Measurements from ENCODE around the gene SFT2D1. TPM values are rescaled to one million over a fixed set of nuclear protein-coding genes. Genes with fewer than 3 reads are reported as not detected.
"Not testable (repeated sequence)": the region's sequence is repeated elsewhere in the genome, so short reads cannot be mapped to it uniquely, and the experiment has no call there.

Gene SFT2D1
- total RNA-seq, 1 donor from 2014 or later, result 8.8 TPM

- no peak for ATAC-seq
- no peak for DNase-seq (ENCODE audit: low spot score)
Measured at GRCh38 chr6:166365221-166365620, 22.9 kb upstream of the SFT2D1 start.

DNA sequence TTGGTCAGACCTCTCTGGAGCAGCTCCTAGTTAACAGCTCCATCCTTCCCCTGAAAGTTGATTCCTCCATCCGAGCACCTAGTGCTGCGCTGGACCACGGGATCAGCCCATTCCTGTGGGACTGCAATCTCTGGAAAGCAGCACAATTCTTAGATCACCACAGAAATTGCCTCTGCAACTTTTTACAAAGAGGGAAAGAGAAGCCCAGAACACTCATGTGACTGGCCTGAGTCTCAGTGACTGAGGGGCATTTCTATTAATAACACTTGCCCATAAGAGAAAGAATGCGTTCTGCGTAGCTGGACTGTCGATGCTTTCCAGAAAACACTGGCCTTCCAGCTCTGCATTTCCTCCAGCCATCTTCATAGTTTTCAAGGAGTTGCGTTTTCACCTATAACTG lies 22.1 kb upstream of the SFT2D1 start:
- no peak for ATAC-seq
- no peak for DNase-seq (ENCODE audit: low spot score)

DNA sequence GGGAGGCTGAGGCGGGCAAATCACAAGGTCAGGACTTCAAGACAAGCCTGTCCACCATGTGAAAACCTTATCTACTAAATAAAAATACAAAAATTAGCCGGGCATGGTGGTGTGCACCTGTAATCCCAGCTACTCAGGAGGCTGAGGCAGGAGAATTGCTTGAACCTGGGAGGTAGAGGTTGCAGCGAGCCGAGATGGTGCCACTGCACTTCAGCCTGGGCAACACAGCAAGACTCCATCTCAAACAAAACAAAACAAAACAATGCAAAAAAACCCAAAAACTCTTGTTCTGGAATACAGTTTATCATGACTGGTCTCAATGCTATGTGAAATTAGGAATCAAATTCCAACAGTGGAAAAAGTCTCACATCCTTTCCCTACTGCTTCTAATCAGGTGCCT lies 20.1 kb upstream of the SFT2D1 start:
- not testable (repeated sequence) for DNase-seq (ENCODE audit: low spot score); ATAC-seq

- peak; percentile 94 for DNase-seq (ENCODE audit: low spot score)
- ATAC-seq, result peak; percentile 87
Measured at GRCh38 chr6:166361077-166361429, 18.7 kb upstream of the SFT2D1 start.

DNA sequence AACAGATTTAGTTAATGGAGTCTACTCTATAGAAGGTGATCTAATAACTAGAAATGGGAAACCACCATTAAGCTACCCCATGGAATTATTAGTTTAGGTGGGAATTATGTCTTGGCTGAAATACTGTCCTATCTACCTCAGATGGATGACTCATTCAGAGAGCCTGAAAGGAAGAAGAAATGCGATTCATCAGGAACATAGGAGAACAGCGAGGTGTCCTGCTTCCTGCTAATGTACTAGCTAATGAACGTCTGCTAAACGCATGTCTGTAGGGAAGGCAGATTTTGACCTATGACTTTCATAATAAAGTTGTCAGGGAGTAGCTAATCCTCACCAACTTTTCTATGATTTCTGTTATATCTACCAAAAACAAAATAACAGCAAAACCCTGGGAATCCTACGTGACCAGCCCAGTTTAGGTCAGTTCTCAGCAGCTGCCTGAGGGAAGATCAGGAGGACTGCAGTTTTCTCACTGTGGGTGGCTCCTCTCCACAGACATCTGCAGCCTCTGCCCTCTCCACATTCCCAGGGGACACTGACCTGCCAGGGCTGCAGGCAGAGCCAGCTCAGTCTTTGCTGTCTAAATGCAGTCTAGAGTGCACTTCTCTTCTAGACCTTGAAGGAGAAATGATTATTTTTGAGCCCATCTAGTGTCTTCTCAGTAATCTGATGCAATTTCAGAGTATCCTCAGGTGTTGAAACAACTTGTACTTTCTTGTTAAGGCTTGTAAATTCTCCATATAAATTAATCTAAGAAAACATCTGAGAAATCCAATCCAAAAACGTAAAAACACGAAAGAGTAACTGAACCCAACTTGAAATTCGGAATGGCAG lies 18.1 kb upstream of the SFT2D1 start:
- peak; percentile 72 for DNase-seq (ENCODE audit: low spot score)
- peak; percentile 93 for ATAC-seq

GRCh38 chr6:166355552-166355951 lies 13.2 kb upstream of the SFT2D1 start:
- ATAC-seq, result no peak

GRCh38 chr6:166354965-166355364 lies 12.6 kb upstream of the SFT2D1 start:
- no peak for DNase-seq (ENCODE audit: low spot score)

More at GRCh38 chr6:166355552-166355951, 13.2 kb upstream of the SFT2D1 start:
- DNase-seq (ENCODE audit: low spot score), result no peak

GRCh38 chr6:166354143-166354542 lies 11.8 kb upstream of the SFT2D1 start:
- DNase-seq (ENCODE audit: low spot score) (no peak), ATAC-seq (no peak)

More at GRCh38 chr6:166354965-166355364, 12.6 kb upstream of the SFT2D1 start:
- ATAC-seq, result no peak

DNA sequence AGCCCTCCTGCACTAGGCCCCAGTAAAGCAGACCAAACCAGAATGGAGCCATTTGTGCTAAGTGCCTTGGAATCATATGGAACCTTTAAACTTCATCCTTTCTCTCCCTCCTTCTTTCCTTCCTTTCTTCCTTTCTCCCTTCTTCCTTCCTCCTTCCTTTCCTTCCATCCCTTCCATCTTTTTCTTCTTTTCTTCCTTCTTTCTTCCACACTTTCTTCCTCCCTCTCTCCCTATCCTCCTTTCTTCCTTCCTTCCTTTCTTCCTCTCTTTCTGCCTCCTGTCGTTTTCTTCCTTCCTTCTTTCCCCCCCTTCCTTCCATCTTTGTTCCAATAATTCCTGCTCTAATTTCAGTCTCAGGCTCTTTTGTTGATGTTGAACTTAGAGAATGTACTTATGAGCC lies 11.2 kb upstream of the SFT2D1 start:
- DNase-seq (ENCODE audit: low spot score), result no peak
- ATAC-seq, result no peak

DNA sequence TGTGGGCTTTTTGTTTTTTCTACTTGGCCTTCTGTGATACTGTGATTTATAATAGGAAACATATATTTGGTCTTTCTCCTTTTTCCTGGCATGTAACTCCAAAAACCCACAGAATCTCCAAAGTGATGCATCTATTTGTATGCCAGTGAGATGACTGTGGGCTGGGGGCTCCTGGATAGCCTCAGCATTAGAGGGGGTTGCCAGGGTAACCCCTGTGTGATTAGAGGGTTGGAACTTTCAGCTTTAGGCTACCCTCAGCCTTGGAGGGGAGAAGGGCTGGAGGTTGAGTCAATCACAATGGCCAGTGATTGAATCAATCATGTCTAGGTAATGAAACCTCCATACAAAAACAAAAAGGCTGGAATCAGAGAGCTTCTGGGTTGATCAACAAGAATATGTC lies 10.6 kb upstream of the SFT2D1 start:
- DNase-seq (ENCODE audit: low spot score) (no peak), ATAC-seq (no peak)

GRCh38 chr6:166351715-166352285 lies 9.5 kb upstream of the SFT2D1 start:
- ATAC-seq, result peak; percentile 80
- DNase-seq (ENCODE audit: low spot score), result no peak

GRCh38 chr6:166348305-166348949 lies 6.1 kb upstream of the SFT2D1 start:
- DNase-seq (ENCODE audit: low spot score) (peak; percentile 63), ATAC-seq (peak; percentile 73)

- DNase-seq (ENCODE audit: low spot score), result no peak
- no peak for ATAC-seq
Measured at GRCh38 chr6:166346965-166347364, 4.6 kb upstream of the SFT2D1 start.

- ATAC-seq (no peak), DNase-seq (ENCODE audit: low spot score) (no peak)
Measured at GRCh38 chr6:166346449-166346848, 4.1 kb upstream of the SFT2D1 start.

DNA sequence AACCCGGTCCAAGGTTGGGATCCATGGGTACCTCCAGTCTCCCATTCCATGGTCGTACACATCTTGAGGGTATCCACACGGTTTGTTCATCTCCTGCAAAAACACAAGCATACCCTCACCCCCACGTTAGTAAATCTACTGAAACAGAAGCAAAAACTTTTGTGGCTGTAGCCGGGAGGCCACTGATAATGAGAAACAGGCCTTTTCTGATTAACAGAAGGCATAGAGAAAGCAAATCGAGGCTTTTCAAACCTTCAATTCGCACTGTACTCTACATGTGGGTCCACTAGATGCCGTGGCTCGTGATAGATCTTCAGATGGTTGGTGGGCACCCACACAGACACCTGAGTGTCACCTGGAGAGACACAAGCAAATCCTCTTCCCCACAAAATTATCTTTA lies 3.3 kb upstream of the SFT2D1 start:
- not testable (repeated sequence) for DNase-seq (ENCODE audit: low spot score); ATAC-seq

GRCh38 chr6:166344921-166345320 lies 2.6 kb upstream of the SFT2D1 start:
- not testable (repeated sequence) for DNase-seq (ENCODE audit: low spot score); ATAC-seq

- DNase-seq (ENCODE audit: low spot score), result no peak
Measured at GRCh38 chr6:166344240-166344639, 1.9 kb upstream of the SFT2D1 start.

DNA sequence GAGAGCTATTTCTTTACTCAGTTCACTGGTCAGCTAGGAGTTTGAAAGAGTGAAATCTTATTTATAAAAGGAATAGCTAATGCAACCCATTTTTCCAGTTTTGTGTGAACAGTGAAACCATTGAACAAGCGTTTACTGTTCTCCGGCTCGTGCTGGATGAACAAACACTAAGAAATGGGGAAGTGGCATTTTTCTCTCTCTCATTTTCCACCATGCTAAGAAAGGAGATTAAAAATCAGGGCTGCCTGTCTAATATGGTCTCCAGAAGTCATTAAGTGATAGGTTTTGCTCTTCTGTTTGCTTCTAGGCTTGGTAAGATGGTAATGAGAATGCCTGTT lies 774 bp upstream of the SFT2D1 start:
- no peak for ATAC-seq
- no peak for DNase-seq (ENCODE audit: low spot score)

More at GRCh38 chr6:166344240-166344639, 1.9 kb upstream of the SFT2D1 start:
- no peak for ATAC-seq

GRCh38 chr6:166341977-166342348 lies 382 bp downstream of the SFT2D1 start:
- DNase-seq (ENCODE audit: low spot score) (no peak), ATAC-seq (peak; percentile 22)

GRCh38 chr6:166341464-166341863 lies 881 bp downstream of the SFT2D1 start:
- ATAC-seq (no peak), DNase-seq (ENCODE audit: low spot score) (no peak)

GRCh38 chr6:166338854-166339253 lies 3.5 kb downstream of the SFT2D1 start:
- no peak for ATAC-seq
- no peak for DNase-seq (ENCODE audit: low spot score)

DNA sequence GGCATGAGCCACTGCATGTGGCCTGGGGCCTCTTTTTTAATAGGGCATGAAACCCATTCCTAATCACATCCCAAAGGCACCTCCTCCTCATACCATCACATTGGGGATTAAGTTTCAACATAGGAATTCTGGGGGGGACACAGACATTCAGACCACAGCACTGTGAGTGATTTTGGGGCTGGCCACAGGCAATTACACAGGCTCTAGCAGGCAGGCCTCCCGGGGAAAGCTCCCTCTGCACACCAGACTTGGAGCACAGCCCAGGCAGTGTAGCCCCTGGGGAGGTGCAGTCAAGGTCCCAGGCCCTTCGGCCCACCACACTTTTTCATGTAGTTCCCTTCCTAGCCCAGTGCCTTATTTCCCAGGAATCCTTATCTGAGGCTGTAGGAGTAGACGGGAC lies 5.5 kb downstream of the SFT2D1 start:
- ATAC-seq, result no peak

More for the DNA sequence above, 5.5 kb downstream of the SFT2D1 start:
- no peak for DNase-seq (ENCODE audit: low spot score)
